Activated CD4-positive, alpha-beta T cell treated with anti-CD3 and anti-CD28 coated beads, Interleukin-2, amount 10 ng/mL, durations not matched to agents 24 days and 14 days (primary cell): Measurements from ENCODE around the gene TRUB1. TPM values are rescaled to one million over a fixed set of nuclear protein-coding genes. Genes with fewer than 3 reads are reported as not detected.
"Not testable (repeated sequence)": the region's sequence is repeated elsewhere in the genome, so short reads cannot be mapped to it uniquely, and the experiment has no call there.

Experiments
- DNase-seq: peaks from one replicate; pipeline ENCODE4 v3.0.0; 2022
- H3K27ac Mint-ChIP-seq: one replicate; pipeline ENCODE4 v1.8.0; 2022; ENCODE audit warnings: mild to moderate bottlenecking, mixed read lengths
- H3K27me3 Mint-ChIP-seq: one replicate; pipeline ENCODE4 v1.8.0; 2022; ENCODE audit warnings: mixed read lengths
- H3K36me3 Mint-ChIP-seq: one replicate; pipeline ENCODE4 v1.8.0; 2022; ENCODE audit warnings: low read depth, mild to moderate bottlenecking, mixed read lengths
- H3K4me1 Mint-ChIP-seq: one replicate; pipeline ENCODE4 v1.8.0; 2021; ENCODE audit warnings: mixed read lengths
- H3K4me3 Mint-ChIP-seq: one replicate; pipeline ENCODE4 v1.8.0; 2022; ENCODE audit warnings: mild to moderate bottlenecking, moderate library complexity, mixed read lengths
- H3K9me3 Mint-ChIP-seq: one replicate; pipeline ENCODE4 v1.8.0; 2021; ENCODE audit warnings: mixed read lengths
- intact Hi-C: fragments of 100-400 bp; cut with micrococcal nuclease; formaldehyde crosslinking; loops from one replicate; pipeline ENCODE4 v1.15.1; 2023
- total RNA-seq: library from RNA; stranded (reverse); gene quantifications from 2 replicates; pipeline ENCODE4 v1.2.3, GENCODE V29; 2022

The TRUB1 gene
- total RNA-seq = 18.5 and 20.9 TPM in 2 replicates

GRCh38 chr10:114937962-114938855 lies at the start of gene TRUB1:
Gene TRUB1, plus strand, starts transcription at chr10:114938195. Its CDS starts 59 bp downstream, at chr10:114938254.
- peak; percentile 96 for DNase-seq
- Mint-ChIP-seq H3K27me3 (no peaks in the 10 kb centered on the region), H3K36me3 (peaks cover 13% of the 10 kb centered on the region), H3K4me3 (peak within 1 kb of the TSS; percentile 94), H3K27ac (peak within 1 kb of the TSS; percentile 94), H3K4me1 (peaks cover 31% of the 10 kb centered on the region), H3K9me3 (no peaks in the 10 kb centered on the region)
- intact Hi-C loops = loop anchor here (2.0 to 10.0 kb wide), 5 partner anchors 23 to 763 kb away; partner anchors contain the start of genes ATRNL1, CCDC186 and TDRD1

GRCh38 chr10:114893251-114893650 lies 44.7 kb upstream of the TRUB1 start:
- intact Hi-C loops = no loop called here
- no peak overlapping the region for H3K4me3 Mint-ChIP-seq
- no peak overlapping the region for H3K27ac Mint-ChIP-seq
- no peaks in the 10 kb centered on the region for H3K4me1 Mint-ChIP-seq
- H3K27me3 Mint-ChIP-seq = peaks cover 5% of the 10 kb centered on the region
- no peak for DNase-seq
- H3K9me3 Mint-ChIP-seq = no peaks in the 10 kb centered on the region
- H3K36me3 Mint-ChIP-seq = no peaks in the 10 kb centered on the region

GRCh38 chr10:114894911-114895310 lies 43.1 kb upstream of the TRUB1 start:
- H3K4me1 Mint-ChIP-seq = no peaks in the 10 kb centered on the region
- H3K27me3 Mint-ChIP-seq = peaks cover 5% of the 10 kb centered on the region
- intact Hi-C loops = no loop called here
- H3K27ac Mint-ChIP-seq = no peak overlapping the region
- DNase-seq = no peak
- no peaks in the 10 kb centered on the region for H3K36me3 Mint-ChIP-seq
- no peak overlapping the region for H3K4me3 Mint-ChIP-seq
- H3K9me3 Mint-ChIP-seq = no peaks in the 10 kb centered on the region

DNA sequence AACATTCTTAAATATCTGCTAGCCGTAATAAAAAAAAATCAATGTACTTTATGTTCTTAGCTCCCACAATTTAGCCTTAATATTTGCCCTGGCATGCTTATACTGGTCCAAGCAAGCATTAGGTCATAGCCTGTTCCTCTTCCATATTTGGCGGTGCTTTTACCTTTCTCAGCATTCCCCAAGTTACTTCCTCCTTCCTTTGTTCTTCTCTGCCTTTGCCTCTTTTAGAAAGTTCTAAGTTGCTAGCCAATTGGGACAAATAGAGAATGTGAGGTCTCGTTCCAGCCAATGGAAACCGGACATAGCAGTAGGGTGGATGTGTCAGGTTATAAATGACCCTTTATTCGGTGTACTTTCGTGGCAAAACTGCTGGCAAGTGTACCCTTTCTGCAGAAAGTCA lies 41.0 kb upstream of the TRUB1 start:
- H3K4me1 Mint-ChIP-seq, H3K4me3 Mint-ChIP-seq, H3K27me3 Mint-ChIP-seq, DNase-seq, intact Hi-C loops, H3K27ac Mint-ChIP-seq, H3K36me3 Mint-ChIP-seq, H3K9me3 Mint-ChIP-seq: not testable (repeated sequence)

- Mint-ChIP-seq H3K4me3 (no peak overlapping the region), H3K27ac (no peak overlapping the region), H3K4me1 (no peaks in the 10 kb centered on the region), H3K36me3 (no peaks in the 10 kb centered on the region), H3K27me3 (peaks cover 5% of the 10 kb centered on the region), H3K9me3 (no peaks in the 10 kb centered on the region)
- no peak for DNase-seq
- intact Hi-C loops = no loop called here
These were observed 40.4 kb upstream of the TRUB1 start for GRCh38 chr10:114897593-114897992.

DNA sequence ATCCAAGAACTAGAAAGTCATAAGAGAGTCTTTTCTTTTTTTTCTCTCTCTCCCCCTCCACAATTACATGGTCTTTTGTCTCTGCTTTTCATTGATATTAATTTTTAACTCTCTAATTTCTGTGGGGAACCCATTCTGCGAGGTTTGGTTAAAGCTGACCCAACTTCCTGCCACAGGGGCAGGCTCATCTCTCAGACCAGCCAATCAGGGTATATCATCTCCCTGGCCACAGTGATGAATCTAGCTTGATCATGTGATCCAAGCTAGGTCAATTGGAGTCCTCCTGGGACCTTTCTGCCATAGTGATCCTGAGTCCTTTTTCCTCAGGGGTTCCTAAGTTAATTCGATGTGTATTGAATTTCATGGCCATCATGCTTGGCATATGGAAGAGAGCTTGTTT lies 38.0 kb upstream of the TRUB1 start:
- intact Hi-C loops = no loop called here
- no peak overlapping the region for H3K4me3 Mint-ChIP-seq
- H3K27ac Mint-ChIP-seq = no peak overlapping the region
- DNase-seq = no peak
- H3K4me1 Mint-ChIP-seq = no peaks in the 10 kb centered on the region
- no peaks in the 10 kb centered on the region for H3K9me3 Mint-ChIP-seq
- peaks cover 11% of the 10 kb centered on the region for H3K27me3 Mint-ChIP-seq
- H3K36me3 Mint-ChIP-seq = no peaks in the 10 kb centered on the region

- Mint-ChIP-seq H3K27me3 (peaks cover 16% of the 10 kb centered on the region), H3K4me3 (no peak overlapping the region), H3K4me1 (no peaks in the 10 kb centered on the region), H3K36me3 (no peaks in the 10 kb centered on the region), H3K9me3 (no peaks in the 10 kb centered on the region), H3K27ac (no peak overlapping the region)
- intact Hi-C loops = no loop called here
- DNase-seq = no peak
These were observed 37.3 kb upstream of the TRUB1 start for GRCh38 chr10:114900658-114901057.

- no peak for DNase-seq
- intact Hi-C loops = no loop called here
These were observed 35.8 kb upstream of the TRUB1 start for GRCh38 chr10:114902151-114902550.

GRCh38 chr10:114905450-114905849 lies 32.5 kb upstream of the TRUB1 start:
- no peaks in the 10 kb centered on the region for H3K9me3 Mint-ChIP-seq
- H3K27ac Mint-ChIP-seq = no peak overlapping the region
- peaks cover 22% of the 10 kb centered on the region for H3K27me3 Mint-ChIP-seq
- intact Hi-C loops = no loop called here
- no peak overlapping the region for H3K4me3 Mint-ChIP-seq
- DNase-seq = no peak
- H3K4me1 Mint-ChIP-seq = no peaks in the 10 kb centered on the region
- no peaks in the 10 kb centered on the region for H3K36me3 Mint-ChIP-seq

More at GRCh38 chr10:114902151-114902550, 35.8 kb upstream of the TRUB1 start:
- Mint-ChIP-seq H3K27me3 (peaks cover 22% of the 10 kb centered on the region), H3K27ac (no peak overlapping the region), H3K4me1 (no peaks in the 10 kb centered on the region), H3K4me3 (no peak overlapping the region), H3K9me3 (no peaks in the 10 kb centered on the region), H3K36me3 (no peaks in the 10 kb centered on the region)

DNA sequence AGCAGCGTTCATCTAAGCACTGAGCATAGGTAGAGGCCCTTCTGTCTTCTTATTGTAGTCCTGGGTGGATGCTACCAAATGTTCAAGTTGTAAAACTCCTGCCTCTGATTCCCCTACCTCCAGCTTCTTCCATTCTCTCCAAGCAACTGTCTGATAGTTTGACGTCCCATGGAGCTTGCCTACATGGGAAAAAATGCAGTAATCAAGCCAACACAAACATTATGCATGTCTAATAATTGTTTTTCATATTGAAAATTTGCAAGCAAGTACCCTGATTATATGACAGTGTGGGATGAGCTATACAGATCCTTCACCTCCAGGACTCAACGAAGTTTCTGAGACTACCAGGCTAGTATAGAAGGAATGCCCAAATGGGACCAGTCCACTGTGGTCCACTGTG lies 31.0 kb upstream of the TRUB1 start:
- no peaks in the 10 kb centered on the region for H3K9me3 Mint-ChIP-seq
- H3K36me3 Mint-ChIP-seq = no peaks in the 10 kb centered on the region
- no peak overlapping the region for H3K27ac Mint-ChIP-seq
- H3K4me1 Mint-ChIP-seq = peaks cover 7% of the 10 kb centered on the region
- intact Hi-C loops = no loop called here
- no peak overlapping the region for H3K4me3 Mint-ChIP-seq
- DNase-seq = no peak
- H3K27me3 Mint-ChIP-seq = peaks cover 22% of the 10 kb centered on the region

DNA sequence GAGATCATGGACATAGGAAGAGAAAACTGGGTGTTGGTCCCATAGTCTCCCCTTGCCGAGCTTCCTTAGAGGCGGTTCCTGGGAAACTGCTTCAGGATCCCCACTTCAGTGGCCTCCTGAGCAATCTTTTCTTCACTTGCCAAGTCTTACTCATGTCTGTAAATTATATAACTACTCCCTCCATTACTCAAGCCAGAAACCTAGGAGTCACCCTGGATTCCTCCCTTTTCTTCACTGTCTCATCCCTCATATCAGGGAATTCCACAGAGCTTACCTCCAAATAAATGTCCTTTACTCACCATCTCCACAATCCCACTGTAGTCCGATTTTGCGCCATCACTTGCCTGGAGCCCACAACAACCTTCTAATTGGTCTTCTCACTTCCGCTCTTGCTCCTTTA lies 29.1 kb upstream of the TRUB1 start:
- DNase-seq = no peak
- H3K9me3 Mint-ChIP-seq = no peaks in the 10 kb centered on the region
- no peak overlapping the region for H3K27ac Mint-ChIP-seq

DNA sequence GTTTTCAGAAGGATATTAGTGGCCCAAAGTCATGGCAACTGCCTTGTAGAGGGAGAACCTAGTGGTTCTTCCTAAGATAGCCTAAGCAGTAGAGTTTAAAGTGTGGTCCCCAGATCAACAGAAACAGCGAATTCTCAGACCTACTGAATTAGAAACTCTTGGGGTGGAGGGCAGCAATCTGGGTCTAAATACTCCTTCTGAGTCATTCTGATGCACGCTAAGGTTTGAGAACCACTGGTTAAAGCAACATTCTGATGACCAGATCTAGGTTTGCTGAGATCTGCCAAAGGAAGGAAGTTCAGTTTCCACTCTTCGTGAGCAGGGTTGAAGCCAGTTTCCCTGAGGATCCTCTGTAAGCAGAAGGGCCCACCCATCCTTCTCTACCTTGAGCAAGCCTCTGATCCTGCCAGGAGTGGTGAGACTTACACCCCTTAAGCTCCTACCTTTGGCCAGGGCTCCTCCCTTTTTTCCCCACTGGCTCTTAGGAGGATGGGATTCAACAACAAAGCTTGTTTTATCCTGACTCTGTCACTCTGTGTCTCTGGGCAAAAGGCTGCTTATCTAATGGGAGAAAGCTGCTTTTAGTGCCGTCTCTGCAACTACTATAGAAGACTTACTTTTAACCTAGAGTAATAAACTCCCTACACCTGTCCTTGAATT lies 26.8 kb upstream of the TRUB1 start:
- peak overlapping the region; percentile 14 for H3K27ac Mint-ChIP-seq
- H3K4me1 Mint-ChIP-seq = peaks cover 17% of the 10 kb centered on the region
- peaks cover 5% of the 10 kb centered on the region for H3K27me3 Mint-ChIP-seq
- intact Hi-C loops = loop anchor here (2.0 kb wide), 1 partner anchor 32 kb away; no protein-coding TSS in a partner anchor
- no peak for DNase-seq
- H3K9me3 Mint-ChIP-seq = no peaks in the 10 kb centered on the region
- no peaks in the 10 kb centered on the region for H3K36me3 Mint-ChIP-seq
- H3K4me3 Mint-ChIP-seq = no peak overlapping the region

More for the DNA sequence above, 29.1 kb upstream of the TRUB1 start:
- Mint-ChIP-seq H3K36me3 (no peaks in the 10 kb centered on the region), H3K27me3 (peaks cover 22% of the 10 kb centered on the region), H3K4me3 (no peak overlapping the region), H3K4me1 (peaks cover 12% of the 10 kb centered on the region)
- intact Hi-C loops = no loop called here

GRCh38 chr10:114911801-114912469 lies 26.1 kb upstream of the TRUB1 start:
- no peak for DNase-seq
- intact Hi-C loops = loop anchor here (2.0 kb wide), 1 partner anchor 33 kb away; no protein-coding TSS in a partner anchor
- H3K4me1 Mint-ChIP-seq = peaks cover 17% of the 10 kb centered on the region
- H3K9me3 Mint-ChIP-seq = no peaks in the 10 kb centered on the region
- H3K4me3 Mint-ChIP-seq = no peak overlapping the region
- no peaks in the 10 kb centered on the region for H3K36me3 Mint-ChIP-seq
- H3K27ac Mint-ChIP-seq = peak overlapping the region; percentile 15
- peaks cover 1% of the 10 kb centered on the region for H3K27me3 Mint-ChIP-seq

DNA sequence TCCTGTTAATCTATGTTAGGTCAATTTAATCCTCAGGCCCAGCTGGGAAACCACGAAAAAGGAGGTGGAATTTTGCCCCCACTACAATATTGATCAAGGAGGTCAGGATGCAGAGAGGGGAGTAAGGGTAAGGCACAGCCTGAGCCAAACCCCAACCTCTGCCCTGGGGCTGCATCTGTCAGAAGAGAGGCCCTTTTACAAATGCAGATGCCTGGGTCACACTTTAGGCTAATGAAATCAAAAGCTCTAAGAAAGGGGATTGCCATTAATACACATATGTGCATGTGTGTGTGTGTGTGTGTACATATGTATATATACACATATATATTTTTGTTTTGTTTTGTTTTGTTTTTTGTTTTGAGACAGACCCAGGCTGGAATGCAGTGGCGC lies 25.5 kb upstream of the TRUB1 start:
- Mint-ChIP-seq H3K9me3 (no peaks in the 10 kb centered on the region), H3K27ac (peak overlapping the region; percentile 15), H3K27me3 (no peaks in the 10 kb centered on the region), H3K4me3 (no peak overlapping the region), H3K4me1 (peaks cover 17% of the 10 kb centered on the region), H3K36me3 (no peaks in the 10 kb centered on the region)
- no peak for DNase-seq
- intact Hi-C loops = no loop called here
